Small intestine (tissue), 7 donors: ENCODE results near the gene RASSF1. TPM values are rescaled to one million over a fixed set of nuclear protein-coding genes. Genes with fewer than 3 reads are reported as not detected.
A peak's percentile ranks its signal among the peaks of the same experiment; 100 is the strongest.

Source experiments
- DNase-seq, 2 donors: peaks; one replicate each; pipeline versions ENCODE4 v3.0.0 to v3.0.0-alpha.2; 2013
- FAIRE-seq: peaks from 2 replicates; lab custom pipeline; 2012; peaks lifted over from hg19 to GRCh38; lab: Jason Lieb, UNC
- H3K27ac ChIP-seq, 3 donors: one replicate each; pipeline ENCODE4 v1.5.1; 2013; ENCODE audit warnings: low read length in 2 of 3, mild to moderate bottlenecking in 2 of 3, control low read depth in 1 of 3, inconsistent platforms in 1 of 3, low read depth in 1 of 3, moderate library complexity in 1 of 3
- H3K27me3 ChIP-seq, 3 donors: one replicate each; pipeline ENCODE4 v1.6.1; 2013; ENCODE audit warnings: low read length in 3 of 3, inconsistent platforms in 1 of 3; ENCODE audit not compliant: control insufficient read depth in 3 of 3, insufficient read depth in 3 of 3
- H3K36me3 ChIP-seq, 3 donors: one replicate each; pipeline ENCODE4 v1.6.1; 2013; ENCODE audit warnings: low read length in 3 of 3, inconsistent platforms in 1 of 3, low read depth in 1 of 3, mild to moderate bottlenecking in 1 of 3, moderate library complexity in 1 of 3; ENCODE audit not compliant: control insufficient read depth in 3 of 3, insufficient read depth in 2 of 3
- H3K4me1 ChIP-seq, 3 donors: one replicate each; pipeline ENCODE4 v1.6.1; 2013; ENCODE audit warnings: low read length in 2 of 3, inconsistent platforms in 1 of 3, low read depth in 1 of 3, mild to moderate bottlenecking in 1 of 3, moderate library complexity in 1 of 3; ENCODE audit not compliant: control insufficient read depth in 3 of 3, insufficient read depth in 2 of 3
- H3K4me3 ChIP-seq, 3 donors: one replicate each; pipeline ENCODE4 v1.5.1; 2013; ENCODE audit warnings: low read length in 3 of 3, control low read depth in 1 of 3, inconsistent platforms in 1 of 3, low read depth in 1 of 3, mild to moderate bottlenecking in 1 of 3, moderate library complexity in 1 of 3
- H3K9me3 ChIP-seq, 2 donors: one replicate each; pipeline ENCODE4 v1.6.1; 2013; ENCODE audit warnings: low read depth in 1 of 2, low read length in 1 of 2; ENCODE audit not compliant: control insufficient read depth in 2 of 2, insufficient read depth in 1 of 2
- WGBS, 3 donors: extraction: QIAGEN DNeasy Blood & Tissue Kit; methylation state at CpG; one replicate each; pipeline ENCODE4 v1.1.7; 2013; 5-methylcytosine and 5-hydroxymethylcytosine counted together
- polyA plus RNA-seq, 4 donors: library from polyadenylated mRNA; stranded (reverse) in 3 of 4; unstranded in 1 of 4; fragments of 200-250 nt in 3 of 4; fragments of 120-200 nt in 1 of 4; gene quantifications; one replicate each; pipeline versions ENCODE4 v1.2.1 to v1.2.3, GENCODE V29; 2013
- donor health status: healthy with polysubstance abuse.
- donor health status: control.
- donor health status: control.
- donor health status: Bipolar disorder and iron deficiency.
- donor health status: healthy.

The RASSF1 gene
- polyA plus RNA-seq, 4 donors, result 16.3 to 39.0 (median 26.2) TPM

DNA sequence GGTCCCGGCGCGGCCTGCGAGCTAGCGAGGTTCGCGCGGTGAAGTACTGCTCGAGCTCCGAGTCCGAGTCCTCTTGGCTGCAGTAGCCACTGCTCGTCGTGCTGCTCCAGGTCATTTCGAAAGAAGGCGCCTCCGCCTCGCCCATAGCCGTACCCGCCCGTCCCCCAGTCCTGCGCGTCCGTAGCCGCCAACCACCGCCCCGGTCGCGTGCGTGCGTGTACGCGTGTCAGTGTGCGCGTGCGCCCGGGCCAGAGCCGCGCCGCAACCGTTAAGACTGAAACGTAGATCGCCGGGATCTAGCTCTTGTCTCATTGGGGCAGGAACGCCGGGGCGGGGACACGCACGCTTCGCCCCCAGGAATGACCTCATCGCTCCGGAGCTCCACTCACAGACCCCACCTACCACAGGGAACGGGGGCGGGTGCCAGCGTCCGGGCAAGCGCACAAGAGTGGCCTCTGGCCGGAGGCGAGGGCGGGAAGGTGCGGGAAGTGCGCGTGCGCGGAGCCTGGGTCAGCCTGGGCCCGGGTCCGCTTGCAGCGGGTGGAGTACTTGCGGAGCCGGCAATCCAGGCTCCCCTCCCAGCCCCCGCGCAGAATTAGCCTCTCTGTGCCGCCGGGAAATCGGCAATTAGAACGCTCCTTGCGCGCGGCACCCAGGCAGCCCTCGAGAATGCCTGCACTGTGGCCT is 3.3 kb downstream of the RASSF1 start:
- DNase-seq (peak; percentile 99), FAIRE-seq (no peak)
- H3K4me3 ChIP-seq, result peak overlapping the region; percentile 56 to 91 (median 61)
- WGBS, 3 donors, result 0 to 1% (median 0%) methylated on average over 55 to 79 of the region's 79 CpGs
- H3K27ac ChIP-seq, result peak overlapping the region; percentile 92 to 98 (median 96)
- H3K4me1 ChIP-seq, result peaks cover 0 to 32% (median 3%) of the 10 kb centered on the region in 3 donors
- peaks cover 0 to 20% (median 0%) of the 10 kb centered on the region in 3 donors for H3K36me3 ChIP-seq
- H3K27me3 ChIP-seq, result peaks cover 0 to 26% (median 0%) of the 10 kb centered on the region in 3 donors
- H3K9me3 ChIP-seq, result no peaks in the 10 kb centered on the region

- H3K4me3 ChIP-seq, result peak overlapping the region; percentile 56 to 91 (median 61)
- DNase-seq (no peak), FAIRE-seq (no peak)
- peaks cover 0 to 32% (median 3%) of the 10 kb centered on the region in 3 donors for H3K4me1 ChIP-seq
- H3K27ac ChIP-seq, result peak overlapping the region; percentile 88 to 98 (median 96)
- H3K27me3 ChIP-seq, result peaks cover 0 to 22% (median 0%) of the 10 kb centered on the region in 3 donors
- H3K36me3 ChIP-seq, result peaks cover 0 to 27% (median 3%) of the 10 kb centered on the region in 3 donors
- H3K9me3 ChIP-seq, result no peaks in the 10 kb centered on the region
- WGBS, 3 donors, result 1% methylated on average over 29 to 31 of the region's 31 CpGs
Measured at GRCh38 chr3:50336452-50337174, 4.0 kb downstream of the RASSF1 start.

- no peak overlapping the region for H3K4me3 ChIP-seq
- FAIRE-seq, result no peak
- no peak for DNase-seq
- 60 to 66% (median 62%) methylated on average over 5 of the region's 5 CpGs for WGBS, 3 donors
- no peaks in the 10 kb centered on the region for H3K9me3 ChIP-seq
- peaks cover 0 to 2% (median 0%) of the 10 kb centered on the region in 3 donors for H3K27me3 ChIP-seq
- H3K4me1 ChIP-seq, result peaks cover 0 to 22% (median 3%) of the 10 kb centered on the region in 3 donors
- H3K27ac ChIP-seq, result peak overlapping the region in 2 of 3 donors; percentile 32 to 81
- peaks cover 12 to 49% (median 14%) of the 10 kb centered on the region in 3 donors for H3K36me3 ChIP-seq
Measured at GRCh38 chr3:50334339-50335075, 6.1 kb downstream of the RASSF1 start.

DNA sequence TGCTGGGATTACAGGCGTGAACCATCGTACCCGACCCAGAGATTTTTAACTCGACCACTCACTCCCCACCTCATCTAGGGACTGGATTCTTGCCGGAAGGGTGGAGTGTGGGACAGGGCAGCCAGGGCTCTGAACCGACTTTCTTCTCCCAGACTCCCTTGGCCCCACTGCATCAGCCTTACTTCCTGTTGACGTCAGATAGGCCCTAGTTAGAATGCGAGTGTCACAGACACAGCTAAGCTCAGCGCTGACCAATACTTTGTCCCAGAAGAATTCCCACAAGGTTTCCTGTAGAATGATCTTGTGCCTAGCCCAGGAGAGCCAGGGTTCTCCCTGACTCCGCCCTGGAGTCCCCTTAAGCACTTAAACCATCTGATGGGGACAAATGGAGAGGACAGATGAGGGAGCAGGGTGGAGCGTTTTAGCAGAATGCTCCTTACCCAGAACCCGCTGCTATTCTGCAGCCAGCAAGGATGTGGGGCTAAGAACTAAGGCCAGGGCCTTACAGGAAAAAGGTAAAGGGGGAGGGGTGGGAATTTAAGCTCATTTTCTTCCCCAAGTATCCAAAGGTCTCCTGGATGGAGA is 6.8 kb downstream of the RASSF1 start:
- Histone ChIP-seq H3K9me3 (no peaks in the 10 kb centered on the region), H3K4me1 (peaks cover 0 to 23% (median 3%) of the 10 kb centered on the region in 3 donors), H3K27ac (peak overlapping the region in 2 of 3 donors; percentile 32 to 81), H3K36me3 (peaks cover 12 to 55% (median 14%) of the 10 kb centered on the region in 3 donors), H3K4me3 (no peak overlapping the region), H3K27me3 (no peaks in the 10 kb centered on the region)
- FAIRE-seq, result no peak
- no peak for DNase-seq
- 62 to 76% (median 71%) methylated on average over 12 of the region's 12 CpGs for WGBS, 3 donors

DNA sequence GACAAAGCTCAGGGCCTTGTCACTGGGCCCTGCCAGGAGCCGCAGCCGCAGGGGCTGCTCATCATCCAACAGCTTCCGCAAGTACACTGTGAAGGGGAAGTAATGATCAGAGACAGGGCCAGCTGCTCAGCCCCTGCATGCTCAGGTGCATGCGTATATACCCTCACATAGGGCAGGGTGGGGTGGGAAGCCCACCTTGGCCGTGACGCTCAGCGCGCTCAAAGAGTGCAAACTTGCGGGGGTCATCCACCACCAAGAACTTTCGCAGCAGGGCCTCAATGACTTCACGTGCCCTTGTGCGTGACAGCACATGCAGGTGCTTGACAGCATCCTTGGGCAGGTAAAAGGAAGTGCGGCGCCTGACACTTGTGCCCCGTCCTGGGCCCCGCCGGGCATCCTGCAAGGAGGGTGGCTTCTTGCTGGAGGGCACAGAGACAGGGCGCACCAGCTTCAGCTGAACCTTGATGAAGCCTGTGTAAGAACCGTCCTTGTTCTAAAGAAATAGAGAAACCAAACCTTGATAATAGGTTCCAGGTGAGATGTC is 9.2 kb downstream of the RASSF1 start:
- 96 to 98% (median 96%) methylated on average over 19 of the region's 19 CpGs for WGBS, 3 donors
- Histone ChIP-seq H3K27ac (no peak overlapping the region), H3K4me3 (no peak overlapping the region), H3K36me3 (peaks cover 12 to 66% (median 14%) of the 10 kb centered on the region in 3 donors), H3K9me3 (no peaks in the 10 kb centered on the region), H3K4me1 (peaks cover 0 to 35% (median 9%) of the 10 kb centered on the region in 3 donors), H3K27me3 (no peaks in the 10 kb centered on the region)
- FAIRE-seq, result no peak
- no peak for DNase-seq

DNA sequence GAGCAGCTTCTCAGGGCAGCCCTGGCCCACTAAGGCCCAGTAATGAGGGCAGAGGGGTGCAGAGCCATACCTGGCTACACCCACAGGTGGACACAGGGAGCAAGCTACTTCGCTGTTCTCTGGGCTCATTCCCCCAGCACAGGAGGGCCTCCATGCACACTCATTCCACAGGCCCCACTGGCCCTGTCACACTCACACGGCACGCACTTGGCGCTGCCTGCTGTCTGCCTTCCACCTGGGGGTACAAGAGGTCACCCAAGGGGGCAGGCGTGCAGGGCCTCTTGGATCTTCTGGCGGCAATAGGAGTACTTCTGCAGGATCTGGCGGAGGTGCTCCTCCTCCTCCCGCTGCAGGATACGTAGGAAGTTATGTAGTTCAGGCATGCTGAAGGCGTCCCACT is 10.3 kb downstream of the RASSF1 start:
- Histone ChIP-seq H3K4me1 (peaks cover 0 to 24% (median 9%) of the 10 kb centered on the region in 3 donors), H3K27me3 (no peaks in the 10 kb centered on the region), H3K36me3 (peaks cover 12 to 77% (median 14%) of the 10 kb centered on the region in 3 donors), H3K9me3 (no peaks in the 10 kb centered on the region), H3K27ac (no peak overlapping the region), H3K4me3 (no peak overlapping the region)
- DNase-seq, result no peak
- WGBS, 3 donors, result 93 to 97% (median 96%) methylated on average over 10 of the region's 10 CpGs
- no peak for FAIRE-seq

- DNase-seq, result peak; percentile 99
- Histone ChIP-seq H3K27me3 (no peaks in the 10 kb centered on the region), H3K4me1 (peaks cover 0 to 32% (median 6%) of the 10 kb centered on the region in 3 donors), H3K9me3 (no peaks in the 10 kb centered on the region), H3K36me3 (peaks cover 14 to 70% (median 15%) of the 10 kb centered on the region in 3 donors), H3K27ac (peak within 1 kb of the TSS; percentile 64 to 88 (median 67)), H3K4me3 (peak within 1 kb of the TSS; percentile 89 to 95 (median 95))
- FAIRE-seq, result no peak
- WGBS, 3 donors, result 2% methylated on average over 48 to 55 of the region's 55 CpGs
Measured at GRCh38 chr3:50327943-50328691, 12.5 kb downstream of the RASSF1 start, which contains the start of gene TUSC2. Gene TUSC2 (minus strand): TSS chr3:50328223. CDS start chr3:50328099, 124 bp downstream.
